Stimulated activated CD8-positive, alpha-beta memory T cell treated with anti-CD3 and anti-CD28 coated beads, Interleukin-4, amount 100 ng/mL, for 48 hours (primary cell): ENCODE measurements around the gene PITPNM2.

Experiments
- DNase-seq: peaks from one replicate; pipeline ENCODE4 v3.0.0-alpha.2; 2020

PITPNM2 gene

GRCh38 chr12:123150744-123151456 is at the start of gene PITPNM2:
TSS of gene PITPNM2 (minus strand) at chr12:123151090. CDS start at chr12:123034590, 116,500 bp downstream.
- peak; percentile 67 for DNase-seq

GRCh38 chr12:123200414-123200813 is 49.5 kb upstream of the PITPNM2 start:
- DNase-seq: no peak

- no peak for DNase-seq
These were observed 49.0 kb upstream of the PITPNM2 start for GRCh38 chr12:123199936-123200335.

GRCh38 chr12:123187637-123188036 is 36.7 kb upstream of the PITPNM2 start:
- DNase-seq: no peak

- no peak for DNase-seq
These were observed 29.3 kb upstream of the PITPNM2 start for GRCh38 chr12:123180171-123180570.

GRCh38 chr12:123171967-123172366 is 21.1 kb upstream of the PITPNM2 start:
- no peak for DNase-seq

GRCh38 chr12:123167329-123167728 is 16.4 kb upstream of the PITPNM2 start:
- DNase-seq: no peak

- DNase-seq: no peak
These were observed 14.6 kb upstream of the PITPNM2 start for GRCh38 chr12:123165537-123165936.

- no peak for DNase-seq
These were observed 13.9 kb upstream of the PITPNM2 start for GRCh38 chr12:123164710-123165261.

- no peak for DNase-seq
These were observed 13.3 kb upstream of the PITPNM2 start for GRCh38 chr12:123164222-123164621.

- no peak for DNase-seq
These were observed 12.3 kb upstream of the PITPNM2 start for GRCh38 chr12:123163227-123163626.

GRCh38 chr12:123160801-123161487 is 10.1 kb upstream of the PITPNM2 start:
- DNase-seq: no peak

- no peak for DNase-seq
These were observed 3.0 kb upstream of the PITPNM2 start for GRCh38 chr12:123153906-123154305.

- DNase-seq: no peak
These were observed 1.9 kb upstream of the PITPNM2 start for GRCh38 chr12:123152833-123153232.

GRCh38 chr12:123151457-123152454 is 866 bp upstream of the PITPNM2 start:
- no peak for DNase-seq

GRCh38 chr12:123150275-123150743 is 581 bp downstream of the PITPNM2 start:
- peak; percentile 52 for DNase-seq

- DNase-seq: no peak
These were observed 1.2 kb downstream of the PITPNM2 start for GRCh38 chr12:123149501-123150274.

GRCh38 chr12:123149088-123149487 is 1.8 kb downstream of the PITPNM2 start:
- DNase-seq: no peak

- DNase-seq: no peak
These were observed 2.2 kb downstream of the PITPNM2 start for GRCh38 chr12:123148655-123149054.

- no peak for DNase-seq
These were observed 2.7 kb downstream of the PITPNM2 start for GRCh38 chr12:123148223-123148622.

GRCh38 chr12:123145211-123145610 is 5.7 kb downstream of the PITPNM2 start:
- no peak for DNase-seq
